ENCODE measurements around the gene SCAF4.

The SCAF4 gene

GRCh38 chr21:31713115-31713514 is 18.8 kb downstream of the SCAF4 start:
- DNase-seq (ENCODE audit: low read depth): no peak

- DNase-seq (ENCODE audit: low read depth): no peak
These were observed 20.1 kb downstream of the SCAF4 start for GRCh38 chr21:31711745-31712285.

GRCh38 chr21:31711326-31711725 is 20.6 kb downstream of the SCAF4 start:
- DNase-seq (ENCODE audit: low read depth): no peak

- no peak for DNase-seq (ENCODE audit: low read depth)
These were observed 21.3 kb downstream of the SCAF4 start for GRCh38 chr21:31710586-31710985.

GRCh38 chr21:31708541-31708940 is 23.4 kb downstream of the SCAF4 start:
- DNase-seq (ENCODE audit: low read depth): no peak

GRCh38 chr21:31707499-31707898 is 24.4 kb downstream of the SCAF4 start:
- no peak for DNase-seq (ENCODE audit: low read depth)

- DNase-seq (ENCODE audit: low read depth): no peak
These were observed 25.4 kb downstream of the SCAF4 start for GRCh38 chr21:31706562-31706961.

GRCh38 chr21:31700040-31700439 is 31.9 kb downstream of the SCAF4 start:
- no peak for DNase-seq (ENCODE audit: low read depth)

- DNase-seq (ENCODE audit: low read depth): no peak
These were observed 33.5 kb downstream of the SCAF4 start for GRCh38 chr21:31698461-31698860.

- DNase-seq (ENCODE audit: low read depth): no peak
These were observed 35.5 kb downstream of the SCAF4 start for GRCh38 chr21:31696424-31696823.

- DNase-seq (ENCODE audit: low read depth): no peak
These were observed 38.7 kb downstream of the SCAF4 start for GRCh38 chr21:31693222-31693621.

- DNase-seq (ENCODE audit: low read depth): no peak
These were observed 43.1 kb downstream of the SCAF4 start for GRCh38 chr21:31688603-31689368.

GRCh38 chr21:31687108-31687507 is 44.8 kb downstream of the SCAF4 start:
- DNase-seq (ENCODE audit: low read depth): no peak

GRCh38 chr21:31686272-31686915 is 45.5 kb downstream of the SCAF4 start:
- DNase-seq (ENCODE audit: low read depth): no peak

- no peak for DNase-seq (ENCODE audit: low read depth)
These were observed 47.0 kb downstream of the SCAF4 start for GRCh38 chr21:31684918-31685317.

- no peak for DNase-seq (ENCODE audit: low read depth)
These were observed 48.9 kb downstream of the SCAF4 start for GRCh38 chr21:31683029-31683428.

- DNase-seq (ENCODE audit: low read depth): no peak
These were observed 49.3 kb downstream of the SCAF4 start for GRCh38 chr21:31682620-31683019.

GRCh38 chr21:31678478-31678877 is 53.4 kb downstream of the SCAF4 start:
- DNase-seq (ENCODE audit: low read depth): no peak

- no peak for DNase-seq (ENCODE audit: low read depth)
These were observed 54.9 kb downstream of the SCAF4 start for GRCh38 chr21:31677047-31677446.

GRCh38 chr21:31675960-31676359 is 56.0 kb downstream of the SCAF4 start:
- no peak for DNase-seq (ENCODE audit: low read depth)

GRCh38 chr21:31675318-31675717 is 56.6 kb downstream of the SCAF4 start:
- no peak for DNase-seq (ENCODE audit: low read depth)

- DNase-seq (ENCODE audit: low read depth): no peak
These were observed 58.5 kb downstream of the SCAF4 start for GRCh38 chr21:31673321-31673912.

- DNase-seq (ENCODE audit: low read depth): no peak
These were observed 60.0 kb downstream of the SCAF4 start for GRCh38 chr21:31671931-31672330.

All from stimulated activated CD8-positive, alpha-beta memory T cell treated with anti-CD3 and anti-CD28 coated beads, Interleukin-12 subunit alpha, Interleukin-12 subunit beta, amount 100 ng/mL, for 4 hours (primary cell).